ENCODE measurements around the gene NUP35. TPM values are rescaled to one million over a fixed set of nuclear protein-coding genes. Genes with fewer than 3 reads are reported as not detected.

NUP35 gene
- total and polyA plus RNA-seq, 2 experiments from 2014 or later: 57.4 to 65.3 TPM

DNA sequence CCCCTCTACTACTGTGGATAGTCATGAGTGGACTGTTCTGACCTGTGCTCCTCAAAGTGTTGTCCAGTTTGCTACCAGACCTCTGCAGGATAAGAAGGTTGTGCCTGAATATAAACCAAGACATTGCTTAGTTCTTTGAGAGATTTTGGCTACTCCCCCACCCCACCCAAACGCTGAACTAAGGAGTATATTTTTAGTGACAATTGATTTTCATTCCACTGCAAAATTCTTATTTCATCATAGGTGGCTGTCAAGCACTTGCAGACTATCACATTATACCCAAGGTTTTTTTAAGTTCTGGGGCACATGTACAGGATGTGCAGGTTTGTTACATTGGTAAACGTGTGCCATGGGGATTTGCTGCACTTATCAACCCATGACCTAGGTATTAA is 32.3 kb upstream of the NUP35 start:
- no peak overlapping the region for H3K27ac ChIP-seq (ENCODE audit: low read depth)
- H4K20me1 ChIP-seq (replicated peaks; ENCODE audit: insufficient read depth): no peaks in the 10 kb centered on the region
- no peaks in the 10 kb centered on the region for H3F3A ChIP-seq (replicated peaks; ENCODE audit: low read depth)
- H3K4me1 ChIP-seq (ENCODE audit: insufficient read depth): peaks cover 18% of the 10 kb centered on the region
- Mint-ChIP-seq H3K27me3 (ENCODE audit: insufficient read depth, low read depth, poor library complexity) (peaks cover 3% of the 10 kb centered on the region), H3K27ac (no peak overlapping the region), H3K36me3 (ENCODE audit: low read depth) (peaks cover 4% of the 10 kb centered on the region; the same call in 1 of the 3 replicates), H3K9me3 (no peaks in the 10 kb centered on the region), H3K4me3 (no peak overlapping the region), H3K4me1 (peaks cover 14% of the 10 kb centered on the region)
- H3K9me2 ChIP-seq (ENCODE audit: insufficient read depth): no peaks in the 10 kb centered on the region
- DNase-seq (ENCODE audit: low spot score) (no peak), ATAC-seq (no peak)
- H3K4me2 ChIP-seq: no peak overlapping the region
- H3K4me3 ChIP-seq: no peak overlapping the region
- no peaks in the 10 kb centered on the region for H3K79me2 ChIP-seq (replicated peaks; ENCODE audit: insufficient read depth)
- H3K36me3 ChIP-seq (ENCODE audit: insufficient read depth): no peaks in the 10 kb centered on the region
- TF ChIP-seq, protein P1, sequence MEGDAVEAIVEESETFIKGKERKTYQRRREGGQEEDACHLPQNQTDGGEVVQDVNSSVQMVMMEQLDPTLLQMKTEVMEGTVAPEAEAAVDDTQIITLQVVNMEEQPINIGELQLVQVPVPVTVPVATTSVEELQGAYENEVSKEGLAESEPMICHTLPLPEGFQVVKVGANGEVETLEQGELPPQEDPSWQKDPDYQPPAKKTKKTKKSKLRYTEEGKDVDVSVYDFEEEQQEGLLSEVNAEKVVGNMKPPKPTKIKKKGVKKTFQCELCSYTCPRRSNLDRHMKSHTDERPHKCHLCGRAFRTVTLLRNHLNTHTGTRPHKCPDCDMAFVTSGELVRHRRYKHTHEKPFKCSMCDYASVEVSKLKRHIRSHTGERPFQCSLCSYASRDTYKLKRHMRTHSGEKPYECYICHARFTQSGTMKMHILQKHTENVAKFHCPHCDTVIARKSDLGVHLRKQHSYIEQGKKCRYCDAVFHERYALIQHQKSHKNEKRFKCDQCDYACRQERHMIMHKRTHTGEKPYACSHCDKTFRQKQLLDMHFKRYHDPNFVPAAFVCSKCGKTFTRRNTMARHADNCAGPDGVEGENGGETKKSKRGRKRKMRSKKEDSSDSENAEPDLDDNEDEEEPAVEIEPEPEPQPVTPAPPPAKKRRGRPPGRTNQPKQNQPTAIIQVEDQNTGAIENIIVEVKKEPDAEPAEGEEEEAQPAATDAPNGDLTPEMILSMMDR (conservative IDR thresholded peaks at IDR 0.05; ENCODE audit: low read depth in 2 of 2): no peak
- no peak for TF ChIP-seq EZH2phosphoT487 (IDR thresholded peaks at IDR 0.05; ENCODE audit: unreplicated experiment)
- no peak for TF ChIP-seq ZNF331 (CRISPR knock-in tag; IDR thresholded peaks at IDR 0.05; ENCODE audit: low read depth)
- TF ChIP-seq EZH2 (IDR thresholded peaks at IDR 0.05; ENCODE audit: low read depth, unreplicated experiment): no peak
- TF ChIP-seq, protein P2, sequence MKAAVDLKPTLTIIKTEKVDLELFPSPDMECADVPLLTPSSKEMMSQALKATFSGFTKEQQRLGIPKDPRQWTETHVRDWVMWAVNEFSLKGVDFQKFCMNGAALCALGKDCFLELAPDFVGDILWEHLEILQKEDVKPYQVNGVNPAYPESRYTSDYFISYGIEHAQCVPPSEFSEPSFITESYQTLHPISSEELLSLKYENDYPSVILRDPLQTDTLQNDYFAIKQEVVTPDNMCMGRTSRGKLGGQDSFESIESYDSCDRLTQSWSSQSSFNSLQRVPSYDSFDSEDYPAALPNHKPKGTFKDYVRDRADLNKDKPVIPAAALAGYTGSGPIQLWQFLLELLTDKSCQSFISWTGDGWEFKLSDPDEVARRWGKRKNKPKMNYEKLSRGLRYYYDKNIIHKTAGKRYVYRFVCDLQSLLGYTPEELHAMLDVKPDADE (IDR thresholded peaks at IDR 0.05): no peak
- TF ChIP-seq NANOG (IDR thresholded peaks at IDR 0.05; ENCODE audit: borderline replicate concordance): no peak
- TF ChIP-seq POLR2AphosphoS5 (IDR thresholded peaks at IDR 0.05; ENCODE audit: low read depth): no peak
- TF ChIP-seq, protein P3, sequence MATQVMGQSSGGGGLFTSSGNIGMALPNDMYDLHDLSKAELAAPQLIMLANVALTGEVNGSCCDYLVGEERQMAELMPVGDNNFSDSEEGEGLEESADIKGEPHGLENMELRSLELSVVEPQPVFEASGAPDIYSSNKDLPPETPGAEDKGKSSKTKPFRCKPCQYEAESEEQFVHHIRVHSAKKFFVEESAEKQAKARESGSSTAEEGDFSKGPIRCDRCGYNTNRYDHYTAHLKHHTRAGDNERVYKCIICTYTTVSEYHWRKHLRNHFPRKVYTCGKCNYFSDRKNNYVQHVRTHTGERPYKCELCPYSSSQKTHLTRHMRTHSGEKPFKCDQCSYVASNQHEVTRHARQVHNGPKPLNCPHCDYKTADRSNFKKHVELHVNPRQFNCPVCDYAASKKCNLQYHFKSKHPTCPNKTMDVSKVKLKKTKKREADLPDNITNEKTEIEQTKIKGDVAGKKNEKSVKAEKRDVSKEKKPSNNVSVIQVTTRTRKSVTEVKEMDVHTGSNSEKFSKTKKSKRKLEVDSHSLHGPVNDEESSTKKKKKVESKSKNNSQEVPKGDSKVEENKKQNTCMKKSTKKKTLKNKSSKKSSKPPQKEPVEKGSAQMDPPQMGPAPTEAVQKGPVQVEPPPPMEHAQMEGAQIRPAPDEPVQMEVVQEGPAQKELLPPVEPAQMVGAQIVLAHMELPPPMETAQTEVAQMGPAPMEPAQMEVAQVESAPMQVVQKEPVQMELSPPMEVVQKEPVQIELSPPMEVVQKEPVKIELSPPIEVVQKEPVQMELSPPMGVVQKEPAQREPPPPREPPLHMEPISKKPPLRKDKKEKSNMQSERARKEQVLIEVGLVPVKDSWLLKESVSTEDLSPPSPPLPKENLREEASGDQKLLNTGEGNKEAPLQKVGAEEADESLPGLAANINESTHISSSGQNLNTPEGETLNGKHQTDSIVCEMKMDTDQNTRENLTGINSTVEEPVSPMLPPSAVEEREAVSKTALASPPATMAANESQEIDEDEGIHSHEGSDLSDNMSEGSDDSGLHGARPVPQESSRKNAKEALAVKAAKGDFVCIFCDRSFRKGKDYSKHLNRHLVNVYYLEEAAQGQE (IDR thresholded peaks at IDR 0.05; ENCODE audit: unreplicated experiment): no peak
- TF ChIP-seq JUNB (IDR thresholded peaks at IDR 0.05; ENCODE audit: unreplicated experiment): no peak
- TF ChIP-seq STAT1 (IDR thresholded peaks at IDR 0.05; ENCODE audit: unreplicated experiment): no peak
- no peak for TF ChIP-seq CREB1 (CRISPR knock-in tag; IDR thresholded peaks at IDR 0.05; ENCODE audit: low read depth)
- TF ChIP-seq, protein P4, sequence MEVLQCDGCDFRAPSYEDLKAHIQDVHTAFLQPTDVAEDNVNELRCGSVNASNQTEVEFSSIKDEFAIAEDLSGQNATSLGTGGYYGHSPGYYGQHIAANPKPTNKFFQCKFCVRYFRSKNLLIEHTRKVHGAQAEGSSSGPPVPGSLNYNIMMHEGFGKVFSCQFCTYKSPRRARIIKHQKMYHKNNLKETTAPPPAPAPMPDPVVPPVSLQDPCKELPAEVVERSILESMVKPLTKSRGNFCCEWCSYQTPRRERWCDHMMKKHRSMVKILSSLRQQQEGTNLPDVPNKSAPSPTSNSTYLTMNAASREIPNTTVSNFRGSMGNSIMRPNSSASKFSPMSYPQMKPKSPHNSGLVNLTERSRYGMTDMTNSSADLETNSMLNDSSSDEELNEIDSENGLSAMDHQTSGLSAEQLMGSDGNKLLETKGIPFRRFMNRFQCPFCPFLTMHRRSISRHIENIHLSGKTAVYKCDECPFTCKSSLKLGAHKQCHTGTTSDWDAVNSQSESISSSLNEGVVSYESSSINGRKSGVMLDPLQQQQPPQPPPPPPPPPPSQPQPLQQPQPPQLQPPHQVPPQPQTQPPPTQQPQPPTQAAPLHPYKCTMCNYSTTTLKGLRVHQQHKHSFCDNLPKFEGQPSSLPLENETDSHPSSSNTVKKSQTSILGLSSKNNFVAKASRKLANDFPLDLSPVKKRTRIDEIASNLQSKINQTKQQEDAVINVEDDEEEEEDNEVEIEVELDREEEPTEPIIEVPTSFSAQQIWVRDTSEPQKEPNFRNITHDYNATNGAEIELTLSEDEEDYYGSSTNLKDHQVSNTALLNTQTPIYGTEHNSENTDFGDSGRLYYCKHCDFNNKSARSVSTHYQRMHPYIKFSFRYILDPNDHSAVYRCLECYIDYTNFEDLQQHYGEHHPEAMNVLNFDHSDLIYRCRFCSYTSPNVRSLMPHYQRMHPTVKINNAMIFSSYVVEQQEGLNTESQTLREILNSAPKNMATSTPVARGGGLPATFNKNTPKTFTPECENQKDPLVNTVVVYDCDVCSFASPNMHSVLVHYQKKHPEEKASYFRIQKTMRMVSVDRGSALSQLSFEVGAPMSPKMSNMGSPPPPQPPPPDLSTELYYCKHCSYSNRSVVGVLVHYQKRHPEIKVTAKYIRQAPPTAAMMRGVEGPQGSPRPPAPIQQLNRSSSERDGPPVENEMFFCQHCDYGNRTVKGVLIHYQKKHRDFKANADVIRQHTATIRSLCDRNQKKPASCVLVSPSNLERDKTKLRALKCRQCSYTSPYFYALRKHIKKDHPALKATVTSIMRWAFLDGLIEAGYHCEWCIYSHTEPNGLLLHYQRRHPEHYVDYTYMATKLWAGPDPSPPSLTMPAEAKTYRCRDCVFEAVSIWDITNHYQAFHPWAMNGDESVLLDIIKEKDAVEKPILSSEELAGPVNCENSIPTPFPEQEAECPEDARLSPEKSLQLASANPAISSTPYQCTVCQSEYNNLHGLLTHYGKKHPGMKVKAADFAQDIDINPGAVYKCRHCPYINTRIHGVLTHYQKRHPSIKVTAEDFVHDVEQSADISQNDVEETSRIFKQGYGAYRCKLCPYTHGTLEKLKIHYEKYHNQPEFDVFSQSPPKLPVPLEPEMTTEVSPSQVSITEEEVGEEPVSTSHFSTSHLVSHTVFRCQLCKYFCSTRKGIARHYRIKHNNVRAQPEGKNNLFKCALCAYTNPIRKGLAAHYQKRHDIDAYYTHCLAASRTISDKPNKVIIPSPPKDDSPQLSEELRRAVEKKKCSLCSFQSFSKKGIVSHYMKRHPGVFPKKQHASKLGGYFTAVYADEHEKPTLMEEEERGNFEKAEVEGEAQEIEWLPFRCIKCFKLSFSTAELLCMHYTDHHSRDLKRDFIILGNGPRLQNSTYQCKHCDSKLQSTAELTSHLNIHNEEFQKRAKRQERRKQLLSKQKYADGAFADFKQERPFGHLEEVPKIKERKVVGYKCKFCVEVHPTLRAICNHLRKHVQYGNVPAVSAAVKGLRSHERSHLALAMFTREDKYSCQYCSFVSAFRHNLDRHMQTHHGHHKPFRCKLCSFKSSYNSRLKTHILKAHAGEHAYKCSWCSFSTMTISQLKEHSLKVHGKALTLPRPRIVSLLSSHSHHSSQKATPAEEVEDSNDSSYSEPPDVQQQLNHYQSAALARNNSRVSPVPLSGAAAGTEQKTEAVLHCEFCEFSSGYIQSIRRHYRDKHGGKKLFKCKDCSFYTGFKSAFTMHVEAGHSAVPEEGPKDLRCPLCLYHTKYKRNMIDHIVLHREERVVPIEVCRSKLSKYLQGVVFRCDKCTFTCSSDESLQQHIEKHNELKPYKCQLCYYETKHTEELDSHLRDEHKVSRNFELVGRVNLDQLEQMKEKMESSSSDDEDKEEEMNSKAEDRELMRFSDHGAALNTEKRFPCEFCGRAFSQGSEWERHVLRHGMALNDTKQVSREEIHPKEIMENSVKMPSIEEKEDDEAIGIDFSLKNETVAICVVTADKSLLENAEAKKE (CRISPR knock-in tag; IDR thresholded peaks at IDR 0.05): no peak
- no peak for TF ChIP-seq ZNF114 (CRISPR knock-in tag; IDR thresholded peaks at IDR 0.05)
- H3K27me3 ChIP-seq (ENCODE audit: insufficient read depth): no peaks in the 10 kb centered on the region
- peak overlapping the region; percentile 56; the same call in 1 of the 2 replicates for H2AFZ ChIP-seq

Measured in GM23338 (cell line).